ENCODE measurements around the gene ATG7.

The ATG7 gene

GRCh38 chr3:11373235-11373634, 101.0 kb downstream of the ATG7 start:
- Histone ChIP-seq H3K9me3 (ENCODE audit: control extremely low read depth in 1 of 5, control insufficient read depth in 4 of 5, insufficient read depth in 2 of 5, low read depth in 1 of 5, low read length in 4 of 5) (no peaks in the 10 kb centered on the region), H3K27me3 (replicated peaks in 2 of 5; ENCODE audit: control insufficient read depth in 4 of 5, insufficient read depth in 5 of 5, low read length in 4 of 5) (no peaks in the 10 kb centered on the region), H3K36me3 (ENCODE audit: control insufficient read depth in 4 of 4, insufficient read depth in 4 of 4, low read length in 3 of 4) (peaks cover 0 to 7% (median 3%) of the 10 kb centered on the region in 4 experiments), H3K4me3 (ENCODE audit: control insufficient read depth in 1 of 7, extremely low read depth in 1 of 7, insufficient read depth in 4 of 7, low read depth in 2 of 7, low read length in 6 of 7) (no peak overlapping the region), H3K4me1 (ENCODE audit: control extremely low read depth in 1 of 4, control insufficient read depth in 4 of 4, insufficient read depth in 4 of 4, low read length in 3 of 4) (peaks cover 0 to 7% (median 0%) of the 10 kb centered on the region in 4 experiments), H3K27ac (ENCODE audit: insufficient read depth in 1 of 2, low read depth in 1 of 2, low read length in 2 of 2, poor library complexity in 1 of 2, severe bottlenecking in 2 of 2) (no peak overlapping the region)
- POLR2A ChIA-PET = no interaction called here
- WGBS (ENCODE audit: insufficient coverage) = 62% methylated on average over 3 of the region's 4 CpGs
- CTCF ChIA-PET = interaction anchor here (1.0 to 11.9 kb wide), 4 partner anchors 10 to 278 kb away, joined by 3 to 170 read pairs (median 4); no protein-coding TSS in a partner anchor
- DNase-seq = peak in 1 of 3 donors; percentile 11

DNA sequence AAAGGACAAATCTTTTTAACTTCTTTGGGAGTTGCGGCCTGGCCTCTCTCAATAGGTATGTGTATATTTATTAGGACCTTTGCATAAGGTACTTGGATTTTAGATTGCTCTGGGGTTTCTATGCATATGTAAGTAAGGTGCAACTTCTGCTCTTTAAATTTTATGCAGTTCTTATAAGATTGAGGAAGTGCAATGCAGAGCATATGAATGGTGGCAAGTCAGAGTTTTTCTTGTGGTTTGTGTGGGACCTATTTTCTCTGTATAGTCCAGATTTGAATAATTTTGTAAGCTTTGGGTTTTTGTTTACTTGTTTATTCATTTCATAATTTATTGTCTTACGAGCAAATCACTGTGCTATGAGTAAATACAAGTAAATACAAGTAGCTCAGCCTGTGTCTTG, 101.5 kb downstream of the ATG7 start:
- H3K4me1 ChIP-seq (ENCODE audit: control extremely low read depth in 1 of 4, control insufficient read depth in 4 of 4, insufficient read depth in 4 of 4, low read length in 3 of 4) = peaks cover 0 to 7% (median 0%) of the 10 kb centered on the region in 4 experiments
- H3K27ac ChIP-seq (ENCODE audit: insufficient read depth in 1 of 2, low read depth in 1 of 2, low read length in 2 of 2, poor library complexity in 1 of 2, severe bottlenecking in 2 of 2) = no peak overlapping the region
- WGBS (ENCODE audit: insufficient coverage) = no CpG with 5 or more reads among the region's 2 CpGs
- CTCF ChIA-PET = interaction anchor here (0.8 to 11.9 kb wide), 4 partner anchors 11 to 278 kb away, joined by 3 to 170 read pairs (median 4); no protein-coding TSS in a partner anchor
- DNase-seq = peak in 2 of 3 donors; percentile 35 to 41
- H3K36me3 ChIP-seq (ENCODE audit: control insufficient read depth in 4 of 4, insufficient read depth in 4 of 4, low read length in 3 of 4) = peaks cover 0 to 7% (median 2%) of the 10 kb centered on the region in 4 experiments
- H3K27me3 ChIP-seq (replicated peaks in 2 of 5; ENCODE audit: control insufficient read depth in 4 of 5, insufficient read depth in 5 of 5, low read length in 4 of 5) = no peaks in the 10 kb centered on the region
- POLR2A ChIA-PET = no interaction called here
- no peak overlapping the region for H3K4me3 ChIP-seq (ENCODE audit: control insufficient read depth in 1 of 7, extremely low read depth in 1 of 7, insufficient read depth in 4 of 7, low read depth in 2 of 7, low read length in 6 of 7)
- no peaks in the 10 kb centered on the region for H3K9me3 ChIP-seq (ENCODE audit: control extremely low read depth in 1 of 5, control insufficient read depth in 4 of 5, insufficient read depth in 2 of 5, low read depth in 1 of 5, low read length in 4 of 5)

DNA sequence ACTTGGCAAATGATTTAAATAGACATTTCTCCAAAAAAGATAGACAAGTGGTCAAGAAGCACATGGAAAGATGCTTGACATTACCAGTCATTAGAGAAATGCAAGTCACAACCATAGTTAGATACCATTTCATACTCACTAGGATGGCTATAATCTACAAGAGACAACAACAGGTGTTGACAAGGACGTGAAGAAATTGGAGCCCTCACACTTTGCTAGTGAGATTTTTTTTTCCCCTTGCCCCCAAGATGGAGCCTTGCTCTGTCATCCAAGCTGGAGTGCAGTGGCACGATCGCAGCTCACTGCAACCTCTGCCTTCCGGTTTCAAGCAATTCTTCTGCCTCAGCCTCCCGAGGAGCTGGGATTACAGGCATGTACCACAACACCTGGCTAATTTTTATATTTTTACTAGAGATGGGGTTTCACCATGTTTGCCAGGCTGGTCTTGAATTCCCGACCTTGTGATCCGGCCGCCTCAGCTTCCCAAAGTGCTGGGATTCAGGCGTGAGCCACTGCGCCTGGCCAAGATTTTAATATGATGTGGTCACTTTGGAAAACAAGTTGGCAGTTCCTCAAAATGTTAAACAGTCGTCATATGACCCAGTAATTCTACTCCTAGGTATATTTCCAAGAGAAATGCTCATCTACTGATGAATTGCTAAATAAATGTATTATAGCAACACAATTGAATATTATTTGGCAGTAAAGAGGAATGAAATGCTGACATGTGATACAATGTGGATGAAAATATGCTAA, 103.3 kb downstream of the ATG7 start:
- 96% methylated on average over 5 of the region's 11 CpGs for WGBS (ENCODE audit: insufficient coverage)
- ChIA-PET POLR2A (no interaction called here), CTCF (interaction anchor here (0.6 to 11.9 kb wide), 4 partner anchors 84 to 459 kb away, joined by 3 to 170 read pairs (median 28); no protein-coding TSS in a partner anchor)
- Histone ChIP-seq H3K36me3 (ENCODE audit: control insufficient read depth in 4 of 4, insufficient read depth in 4 of 4, low read length in 3 of 4) (peaks cover 0 to 3% (median under 1%) of the 10 kb centered on the region in 4 experiments), H3K27me3 (replicated peaks in 2 of 5; ENCODE audit: control insufficient read depth in 4 of 5, insufficient read depth in 5 of 5, low read length in 4 of 5) (no peaks in the 10 kb centered on the region), H3K27ac (ENCODE audit: insufficient read depth in 1 of 2, low read depth in 1 of 2, low read length in 2 of 2, poor library complexity in 1 of 2, severe bottlenecking in 2 of 2) (no peak overlapping the region), H3K4me3 (ENCODE audit: control insufficient read depth in 1 of 7, extremely low read depth in 1 of 7, insufficient read depth in 4 of 7, low read depth in 2 of 7, low read length in 6 of 7) (no peak overlapping the region), H3K4me1 (ENCODE audit: control extremely low read depth in 1 of 4, control insufficient read depth in 4 of 4, insufficient read depth in 4 of 4, low read length in 3 of 4) (peaks cover 0 to 7% (median 0%) of the 10 kb centered on the region in 4 experiments), H3K9me3 (ENCODE audit: control extremely low read depth in 1 of 5, control insufficient read depth in 4 of 5, insufficient read depth in 2 of 5, low read depth in 1 of 5, low read length in 4 of 5) (no peaks in the 10 kb centered on the region)
- no peak for DNase-seq

DNA sequence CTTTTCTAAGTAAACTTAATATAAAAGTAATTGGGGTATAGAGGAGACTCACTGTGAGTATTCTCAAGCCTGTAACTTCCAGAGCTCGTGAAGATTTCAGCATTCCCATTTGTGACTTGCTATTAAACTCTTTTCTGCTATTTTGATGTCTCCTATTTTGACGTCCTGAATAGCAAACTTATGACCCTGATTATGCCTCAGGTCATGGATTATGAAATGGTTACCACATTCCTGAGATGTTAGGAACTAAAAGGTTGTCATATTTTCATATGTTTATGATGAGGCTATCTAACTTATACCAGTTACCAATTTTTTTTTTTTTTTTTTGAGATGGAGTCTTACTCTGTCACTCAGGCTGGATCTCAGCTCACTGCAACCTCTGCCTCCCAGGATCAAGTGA, 105.5 kb downstream of the ATG7 start:
- Histone ChIP-seq H3K9me3 (ENCODE audit: control extremely low read depth in 1 of 5, control insufficient read depth in 4 of 5, insufficient read depth in 2 of 5, low read depth in 1 of 5, low read length in 4 of 5) (no peaks in the 10 kb centered on the region), H3K4me1 (ENCODE audit: control extremely low read depth in 1 of 4, control insufficient read depth in 4 of 4, insufficient read depth in 4 of 4, low read length in 3 of 4) (peaks cover 0 to 7% (median 0%) of the 10 kb centered on the region in 4 experiments), H3K36me3 (ENCODE audit: control insufficient read depth in 4 of 4, insufficient read depth in 4 of 4, low read length in 3 of 4) (no peaks in the 10 kb centered on the region), H3K27ac (ENCODE audit: insufficient read depth in 1 of 2, low read depth in 1 of 2, low read length in 2 of 2, poor library complexity in 1 of 2, severe bottlenecking in 2 of 2) (no peak overlapping the region), H3K4me3 (ENCODE audit: control insufficient read depth in 1 of 7, extremely low read depth in 1 of 7, insufficient read depth in 4 of 7, low read depth in 2 of 7, low read length in 6 of 7) (no peak overlapping the region), H3K27me3 (replicated peaks in 2 of 5; ENCODE audit: control insufficient read depth in 4 of 5, insufficient read depth in 5 of 5, low read length in 4 of 5) (no peaks in the 10 kb centered on the region)
- ChIA-PET POLR2A (no interaction called here), CTCF (interaction anchor here (1.1 to 11.9 kb wide), 5 partner anchors 24 to 458 kb away, joined by 3 to 170 read pairs (median 16); no protein-coding TSS in a partner anchor)
- DNase-seq = no peak
- WGBS (ENCODE audit: insufficient coverage) = 100% methylated on average over 2 of the region's 2 CpGs

- H3K4me1 ChIP-seq (ENCODE audit: control extremely low read depth in 1 of 4, control insufficient read depth in 4 of 4, insufficient read depth in 4 of 4, low read length in 3 of 4) = no peaks in the 10 kb centered on the region
- DNase-seq = peak; percentile 50 to 76 (median 71)
- H3K27ac ChIP-seq (ENCODE audit: insufficient read depth in 1 of 2, low read depth in 1 of 2, low read length in 2 of 2, poor library complexity in 1 of 2, severe bottlenecking in 2 of 2) = no peak overlapping the region
- no peak overlapping the region for H3K4me3 ChIP-seq (ENCODE audit: control insufficient read depth in 1 of 7, extremely low read depth in 1 of 7, insufficient read depth in 4 of 7, low read depth in 2 of 7, low read length in 6 of 7)
- no peaks in the 10 kb centered on the region for H3K27me3 ChIP-seq (replicated peaks in 2 of 5; ENCODE audit: control insufficient read depth in 4 of 5, insufficient read depth in 5 of 5, low read length in 4 of 5)
- ChIA-PET CTCF (interaction anchor here (0.6 to 11.9 kb wide), 33 partner anchors 9 to 973 kb away, joined by 3 to 170 read pairs (median 4); partner anchors contain the start of gene VGLL4), POLR2A (interaction anchor here (0.5 kb wide), 1 partner anchor 13 kb away, joined by 3 read pairs; no protein-coding TSS in a partner anchor)
- no peaks in the 10 kb centered on the region for H3K9me3 ChIP-seq (ENCODE audit: control extremely low read depth in 1 of 5, control insufficient read depth in 4 of 5, insufficient read depth in 2 of 5, low read depth in 1 of 5, low read length in 4 of 5)
- WGBS (ENCODE audit: insufficient coverage) = 83% methylated on average over 2 of the region's 2 CpGs
- peaks cover 0 to 3% (median 0%) of the 10 kb centered on the region in 4 experiments for H3K36me3 ChIP-seq (ENCODE audit: control insufficient read depth in 4 of 4, insufficient read depth in 4 of 4, low read length in 3 of 4)
Measured at GRCh38 chr3:11379238-11379823, 107.1 kb downstream of the ATG7 start.

DNA sequence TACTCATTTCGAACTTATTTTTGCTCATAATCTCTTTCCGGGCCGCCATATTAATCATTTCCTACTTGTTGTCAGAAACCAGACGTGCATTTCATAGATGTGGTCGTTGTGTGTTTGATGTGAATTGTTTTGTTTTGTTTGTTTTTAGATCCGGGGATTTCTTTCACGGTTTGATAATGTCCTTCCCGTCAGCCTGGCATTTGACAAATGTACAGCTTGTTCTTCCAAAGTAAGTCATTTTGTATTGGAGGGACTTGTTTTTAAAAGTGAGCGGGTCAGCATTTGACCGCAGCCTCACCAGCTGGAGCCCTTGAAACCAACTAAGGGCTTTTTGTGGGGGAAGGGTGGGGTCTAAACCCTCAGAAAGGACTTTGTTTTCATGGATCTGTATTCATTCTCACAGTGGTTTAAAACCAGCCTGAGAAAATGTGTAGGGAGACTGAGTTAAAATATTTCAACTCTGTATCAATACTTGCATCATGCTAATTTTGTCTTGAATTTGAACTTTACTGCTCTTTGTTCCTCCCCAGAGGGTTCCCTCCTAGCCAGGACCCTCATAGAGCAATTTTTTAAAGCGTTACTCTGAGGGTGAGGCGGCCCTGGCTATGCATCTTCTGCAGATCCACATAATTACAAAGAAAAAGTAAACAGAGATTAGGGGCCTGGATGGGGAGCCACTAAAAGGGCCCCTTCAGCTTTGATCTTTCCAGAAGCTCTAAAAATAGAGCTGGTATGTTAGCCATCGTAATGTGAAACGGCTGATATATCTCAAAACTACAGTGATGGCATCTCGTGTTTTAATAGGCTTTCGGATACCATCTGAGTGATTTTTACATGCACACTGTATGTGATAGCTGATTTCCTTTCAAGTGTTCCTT, 107.9 kb downstream of the ATG7 start:
- no peak overlapping the region for H3K27ac ChIP-seq (ENCODE audit: insufficient read depth in 1 of 2, low read depth in 1 of 2, low read length in 2 of 2, poor library complexity in 1 of 2, severe bottlenecking in 2 of 2)
- H3K4me3 ChIP-seq (ENCODE audit: control insufficient read depth in 1 of 7, extremely low read depth in 1 of 7, insufficient read depth in 4 of 7, low read depth in 2 of 7, low read length in 6 of 7) = no peak overlapping the region
- POLR2A ChIA-PET = no interaction called here
- CTCF ChIA-PET = interaction anchor here (0.9 to 11.9 kb wide), 25 partner anchors 9 to 973 kb away, joined by 3 to 170 read pairs (median 4); no protein-coding TSS in a partner anchor
- no peaks in the 10 kb centered on the region for H3K9me3 ChIP-seq (ENCODE audit: control extremely low read depth in 1 of 5, control insufficient read depth in 4 of 5, insufficient read depth in 2 of 5, low read depth in 1 of 5, low read length in 4 of 5)
- WGBS (ENCODE audit: insufficient coverage) = 95% methylated on average over 16 of the region's 16 CpGs
- no peaks in the 10 kb centered on the region for H3K4me1 ChIP-seq (ENCODE audit: control extremely low read depth in 1 of 4, control insufficient read depth in 4 of 4, insufficient read depth in 4 of 4, low read length in 3 of 4)
- no peaks in the 10 kb centered on the region for H3K27me3 ChIP-seq (replicated peaks in 2 of 5; ENCODE audit: control insufficient read depth in 4 of 5, insufficient read depth in 5 of 5, low read length in 4 of 5)
- peaks cover 0 to 4% (median 0%) of the 10 kb centered on the region in 4 experiments for H3K36me3 ChIP-seq (ENCODE audit: control insufficient read depth in 4 of 4, insufficient read depth in 4 of 4, low read length in 3 of 4)
- no peak for DNase-seq
